ENCODE results near the gene NAGK.
A peak's percentile ranks its signal among the peaks of the same experiment; 100 is the strongest.
"Not testable (repeated sequence)": the region's sequence is repeated elsewhere in the genome, so short reads cannot be mapped to it uniquely, and the experiment has no call there.

Gene NAGK

DNA sequence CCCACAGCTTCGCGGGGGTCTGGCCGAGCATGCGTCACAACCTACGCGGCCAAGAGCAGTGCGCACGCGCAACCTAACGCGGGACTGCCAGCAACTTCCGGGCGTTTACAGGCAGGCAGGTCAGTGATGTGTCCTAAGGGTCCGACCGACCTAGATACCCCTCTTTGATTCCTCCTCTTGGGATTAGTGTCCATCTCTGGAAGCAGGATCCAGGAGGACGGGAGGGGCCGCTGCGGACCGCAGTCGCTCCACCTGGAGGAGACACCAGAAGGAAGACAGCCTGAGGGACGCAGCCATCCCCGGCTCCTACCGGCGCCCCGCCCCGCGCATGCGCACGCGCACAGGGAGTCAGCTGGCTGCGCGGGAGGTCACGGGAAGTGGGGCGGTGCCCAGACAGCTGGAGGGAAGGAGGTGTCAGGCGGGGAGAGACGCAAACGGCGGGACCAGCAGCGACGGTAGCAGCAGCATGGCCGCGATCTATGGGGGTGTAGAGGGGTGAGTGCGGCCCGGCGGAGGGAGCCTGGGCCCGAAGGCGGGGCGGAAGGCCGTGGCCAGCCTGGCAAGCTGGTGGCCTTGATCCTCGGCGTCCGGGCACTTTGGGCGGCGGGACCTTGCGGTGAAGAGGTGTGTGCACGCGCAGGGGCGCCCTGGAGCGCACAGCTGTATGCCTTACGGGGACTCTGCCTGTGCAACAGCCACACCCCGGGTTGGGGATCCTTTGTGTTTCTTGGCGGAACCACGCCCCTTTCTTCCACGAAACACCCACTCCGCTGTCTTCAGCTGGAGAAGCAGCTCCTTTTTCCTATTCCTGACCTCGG, at the start of gene NAGK:
Gene NAGK, plus strand, starts transcription at position 431 of the 818 bp plus-strand sequence. Its CDS starts 36 bp downstream, at position 467.
- Histone ChIP-seq H3K4me3 (peak within 1 kb of the TSS; percentile 47 to 93 (median 89)), H3K27ac (peak within 1 kb of the TSS; percentile 57 to 98 (median 94))

DNA sequence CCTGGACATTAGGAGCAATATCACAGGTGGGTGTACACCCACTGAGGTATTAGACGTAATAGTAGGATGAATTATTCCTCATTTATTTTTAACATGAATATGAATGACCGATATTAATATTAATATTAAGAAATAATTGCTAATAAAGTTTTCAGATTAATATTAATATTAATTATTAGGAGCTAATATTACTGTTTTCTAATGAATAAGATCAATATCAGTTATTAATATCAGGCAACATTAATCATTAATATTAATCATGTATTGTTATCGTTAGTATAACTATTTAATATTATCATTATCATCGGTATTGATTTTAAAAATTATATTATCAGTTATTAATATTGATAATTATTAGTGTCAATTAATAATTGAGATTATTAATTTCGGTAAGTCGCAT, 48.5 kb upstream of the NAGK start:
- H3K4me3 ChIP-seq, H3K27ac ChIP-seq: not testable (repeated sequence)

DNA sequence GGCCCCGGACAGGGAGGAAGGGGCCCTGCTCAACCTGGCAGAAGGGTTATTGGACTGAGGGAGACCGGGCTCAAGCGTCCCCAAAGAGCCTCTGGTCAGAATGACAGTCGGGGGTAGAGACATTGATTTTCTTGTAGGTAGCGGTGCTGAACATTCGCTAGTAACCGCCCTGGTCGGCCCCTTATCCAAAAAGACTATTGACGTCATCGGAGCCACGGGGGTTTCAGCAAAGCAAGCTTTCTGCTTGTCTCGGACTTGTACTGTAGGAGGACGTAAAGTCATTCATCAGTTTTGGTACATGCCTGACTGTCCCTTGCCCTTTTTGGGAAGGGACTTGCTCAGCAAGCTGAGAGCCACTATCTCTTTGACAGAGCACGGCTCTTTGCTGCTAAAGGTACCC, 47.1 kb upstream of the NAGK start:
- H3K4me3 ChIP-seq = not testable (repeated sequence)

DNA sequence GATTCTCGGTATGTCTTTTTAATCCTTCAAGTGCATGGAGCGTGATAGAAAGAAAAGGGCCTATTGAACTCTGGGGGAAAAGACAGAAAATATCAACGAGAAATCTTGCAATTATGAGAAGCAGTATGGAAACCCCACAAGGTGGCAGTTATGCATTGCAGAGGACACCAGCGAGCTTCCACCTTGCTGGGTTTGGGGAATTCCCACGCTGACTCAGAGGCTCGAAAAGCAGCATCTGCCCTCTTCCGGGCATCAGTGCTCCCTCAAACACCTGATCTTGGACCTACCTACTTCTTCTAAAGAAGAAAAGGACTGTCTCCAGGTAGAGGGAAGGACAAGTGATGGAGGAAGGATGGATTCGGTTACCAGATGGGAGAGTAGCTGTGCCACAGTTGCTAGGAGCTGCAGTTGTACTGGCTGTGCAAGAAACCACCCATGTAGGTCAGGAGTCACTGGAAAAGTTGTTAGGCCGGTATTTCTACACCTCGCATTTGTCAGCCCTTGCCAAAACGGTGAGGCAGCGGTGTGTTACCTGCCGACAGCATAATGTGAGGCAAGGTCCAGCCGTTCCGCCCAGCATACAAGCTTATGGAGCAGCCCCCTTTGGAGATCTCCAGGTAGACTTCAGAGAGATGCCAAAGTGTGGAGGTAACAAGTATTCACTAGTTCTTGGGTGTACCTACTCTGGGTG, 44.8 kb upstream of the NAGK start:
- Histone ChIP-seq H3K27ac (peak overlapping the region in 6 of 21 experiments; percentile 11 to 76 (median 41)), H3K4me3 (peak overlapping the region in 2 of 7 experiments; percentile 1 to 5)

More for the DNA sequence above, 47.1 kb upstream of the NAGK start:
- H3K27ac ChIP-seq = not testable (repeated sequence)

DNA sequence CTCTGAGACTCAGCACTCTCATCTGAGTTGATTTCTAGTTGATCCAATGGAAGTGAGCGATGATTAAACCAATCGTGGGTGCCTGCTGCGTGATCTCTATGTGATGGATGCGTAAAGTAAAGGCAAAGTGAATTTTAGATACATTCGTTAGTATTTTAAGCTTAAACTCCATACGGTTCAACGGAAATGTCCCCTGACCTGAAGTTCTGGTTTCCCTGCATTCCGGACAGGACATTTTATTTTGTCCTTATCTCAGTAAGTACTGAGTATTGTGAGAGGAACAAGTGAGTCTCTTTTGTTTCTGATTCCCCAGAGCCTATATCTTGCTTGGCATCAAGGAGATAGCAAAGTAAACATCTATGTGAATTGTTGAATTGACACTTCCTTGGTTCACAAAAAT, 32.2 kb upstream of the NAGK start:
- not testable (repeated sequence) for H3K4me3 ChIP-seq, H3K27ac ChIP-seq

DNA sequence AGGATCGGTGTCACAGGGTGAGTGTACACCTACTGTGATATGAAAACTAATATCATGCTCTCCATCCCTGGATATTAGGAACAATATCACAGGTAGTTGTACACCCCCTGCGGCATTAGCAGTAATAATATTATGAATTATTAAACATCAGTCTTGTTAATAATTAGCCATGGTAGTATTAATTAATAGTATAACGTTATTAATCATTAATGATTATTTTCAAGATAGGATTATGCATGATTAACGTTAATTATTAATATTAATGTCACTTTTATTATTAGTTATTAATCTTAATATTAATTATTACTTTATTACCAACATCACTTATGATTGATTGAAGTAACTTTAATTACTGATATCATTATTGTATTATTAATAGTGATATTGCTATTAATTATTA, 26.2 kb upstream of the NAGK start:
- H3K27ac ChIP-seq = no peak overlapping the region
- H3K4me3 ChIP-seq = no peak overlapping the region

DNA sequence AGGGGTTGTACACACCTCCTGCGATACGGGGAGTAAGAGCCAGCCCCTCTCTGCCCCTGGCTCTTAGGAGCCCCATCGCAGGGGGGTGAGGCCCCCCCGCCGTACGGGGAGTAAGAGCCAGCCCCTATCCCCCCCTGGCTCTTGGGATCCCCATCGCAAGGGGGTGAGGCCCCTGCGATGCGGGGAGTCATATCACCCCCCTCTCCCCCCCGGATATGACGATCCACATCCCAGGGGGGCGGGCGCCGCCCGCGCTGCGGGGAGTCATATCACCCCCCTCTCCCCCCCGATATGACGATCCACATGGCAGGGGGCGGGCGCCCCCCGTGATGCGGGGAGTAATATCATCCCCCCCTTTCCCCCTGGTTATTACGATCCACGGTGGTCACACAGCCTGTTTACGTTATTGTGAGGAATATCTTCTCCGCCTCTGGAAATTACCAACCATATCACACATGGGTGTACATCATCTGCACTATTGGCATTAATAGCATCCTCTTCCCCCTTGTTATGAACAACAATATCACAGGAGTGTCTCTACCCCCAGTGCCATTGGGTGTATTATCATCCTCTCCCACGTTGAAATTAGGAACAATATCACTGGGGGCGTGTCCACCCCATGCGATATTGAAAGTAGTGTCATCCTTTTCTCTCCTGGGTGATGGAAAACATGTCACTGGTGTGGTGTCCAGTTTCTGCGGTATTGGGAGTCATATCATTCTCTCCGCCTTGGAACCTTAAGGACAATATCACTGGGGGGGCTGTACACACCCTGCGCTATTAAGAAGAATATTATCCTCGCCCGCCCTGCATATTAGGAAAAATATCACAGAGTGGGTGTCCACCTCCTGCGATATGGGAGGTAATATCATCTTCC, 24.7 kb upstream of the NAGK start:
- no peak overlapping the region for H3K27ac ChIP-seq
- H3K4me3 ChIP-seq = no peak overlapping the region

DNA sequence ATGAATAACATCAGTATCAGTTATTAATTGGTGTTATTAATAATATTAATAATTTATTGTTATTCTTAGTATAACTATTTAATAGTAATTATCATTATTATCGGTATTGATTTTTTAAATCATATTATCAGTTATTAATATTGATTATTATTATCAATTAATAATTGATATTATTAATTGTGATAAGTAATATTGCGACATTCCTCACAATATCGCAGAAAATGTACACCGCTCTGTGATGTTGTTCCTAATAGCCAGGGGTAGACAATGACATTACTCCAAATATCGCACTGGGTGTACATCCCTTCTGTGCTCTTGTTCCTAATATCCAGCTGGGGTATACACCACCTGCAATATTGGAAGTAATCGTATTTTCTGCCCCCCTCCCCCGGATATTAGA, 23.3 kb upstream of the NAGK start:
- H3K4me3 ChIP-seq = no peak overlapping the region
- H3K27ac ChIP-seq = no peak overlapping the region

DNA sequence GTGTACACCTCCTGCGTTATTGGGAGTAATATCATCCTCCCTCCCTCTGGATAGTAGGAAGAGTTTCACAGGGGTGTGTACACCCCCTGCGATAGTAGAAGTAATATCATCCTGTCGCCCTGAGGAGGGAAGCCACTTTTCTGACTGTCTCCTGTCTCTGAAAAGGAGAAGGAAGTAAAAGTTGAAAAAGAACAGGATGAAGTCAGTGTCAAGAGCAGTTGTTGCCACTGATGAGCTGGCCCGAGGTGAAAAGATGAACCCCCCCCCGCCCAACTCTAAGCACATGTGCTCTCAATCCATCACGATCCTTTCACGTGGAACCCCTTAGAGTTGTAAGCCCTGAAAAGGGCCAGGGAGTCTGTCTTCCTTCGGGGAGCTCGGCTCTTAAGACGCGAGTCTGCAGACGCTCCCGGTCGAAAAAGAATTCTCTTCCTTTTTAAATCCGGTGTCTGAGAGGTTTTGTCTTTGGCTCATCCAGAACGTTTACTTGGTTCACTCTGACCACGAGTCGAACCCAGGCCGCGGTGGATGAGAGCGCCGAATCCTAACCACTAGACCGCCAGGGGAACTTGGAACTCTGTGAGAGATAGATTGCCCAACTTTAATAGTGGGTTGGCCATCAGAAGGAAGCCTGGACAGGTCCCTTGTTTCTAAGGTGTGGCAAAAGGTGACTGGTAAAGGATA, 22.4 kb upstream of the NAGK start:
- Histone ChIP-seq H3K4me3 (no peak overlapping the region), H3K27ac (no peak overlapping the region)

DNA sequence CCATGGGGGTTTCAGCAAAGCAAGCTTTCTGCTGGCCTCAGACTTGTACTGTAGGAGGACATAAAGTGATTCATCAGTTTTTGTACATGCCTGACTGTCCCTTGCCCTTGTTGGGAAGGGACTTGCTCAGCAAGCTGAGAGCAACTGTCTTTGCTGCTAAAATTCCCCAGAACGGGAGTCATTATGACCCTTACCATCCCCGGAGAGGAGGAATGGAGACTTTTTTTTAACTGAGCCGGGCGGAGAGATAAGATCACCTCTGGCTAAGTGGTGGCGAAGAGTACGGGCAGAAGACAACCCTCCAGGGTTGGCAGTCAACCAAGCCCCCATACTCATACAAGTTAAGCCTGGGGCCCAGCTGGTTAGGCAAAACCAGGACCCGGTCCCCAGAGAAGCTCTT, 20.4 kb upstream of the NAGK start:
- H3K27ac ChIP-seq = no peak overlapping the region
- no peak overlapping the region for H3K4me3 ChIP-seq

DNA sequence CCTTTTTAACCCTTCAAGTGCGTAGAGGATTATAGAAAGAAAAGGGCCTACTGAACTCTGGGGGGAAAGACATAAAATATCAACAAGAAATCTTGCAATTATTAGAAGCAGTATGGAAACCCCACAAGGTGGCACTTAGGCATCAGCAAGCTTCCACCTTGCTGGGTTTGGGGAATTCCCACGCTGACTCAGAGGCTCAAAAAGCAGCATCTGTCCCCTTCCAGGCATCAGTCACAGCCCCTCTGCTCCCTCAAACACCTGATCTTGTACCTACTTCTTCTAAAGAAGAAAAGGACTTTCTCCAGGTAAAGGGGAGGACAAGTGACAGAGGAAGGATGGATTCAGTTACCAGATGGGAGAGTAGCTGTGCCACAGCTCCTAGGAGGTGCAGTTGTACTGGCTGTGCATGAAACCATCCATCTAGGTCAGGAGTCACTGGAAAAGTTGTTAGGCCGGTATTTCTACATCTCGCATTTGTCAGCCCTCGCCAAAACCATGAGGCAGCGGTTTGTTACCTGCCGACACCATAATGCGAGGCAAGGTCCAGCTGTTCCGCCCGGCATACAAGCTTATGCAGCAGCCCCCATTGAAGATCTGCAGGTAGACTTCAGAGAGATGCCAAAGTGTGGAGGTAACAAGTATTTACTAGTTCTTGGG, 18.6 kb upstream of the NAGK start:
- Histone ChIP-seq H3K27ac (peak overlapping the region in 4 of 21 experiments; percentile 46 to 57 (median 55)), H3K4me3 (peak overlapping the region in 2 of 7 experiments; percentile 7 to 15)

DNA sequence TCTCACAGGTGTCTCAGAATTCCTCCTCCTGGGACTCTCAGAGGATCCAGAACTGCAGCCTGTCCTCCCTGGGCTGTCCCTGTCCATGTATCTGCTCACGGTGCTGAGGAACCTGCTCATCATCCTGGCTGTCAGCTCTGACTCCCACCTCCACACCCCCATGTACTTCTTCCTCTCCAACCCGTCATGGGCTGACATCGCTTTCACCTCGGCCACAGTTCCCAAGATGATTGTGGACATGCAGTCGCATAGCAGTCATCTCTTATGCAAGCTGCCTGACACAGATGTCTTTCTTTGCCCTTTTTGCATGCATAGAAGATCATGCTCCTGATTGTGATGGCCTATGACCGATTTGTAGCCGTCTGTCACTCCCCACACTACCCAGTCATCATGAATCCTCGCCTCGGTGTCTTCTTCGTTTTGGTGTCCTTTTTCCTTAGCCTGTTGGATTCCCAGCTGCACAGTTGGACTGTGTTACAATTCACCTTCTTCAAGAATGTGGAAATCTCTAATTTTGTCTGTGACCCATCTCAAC, 13.2 kb upstream of the NAGK start:
- H3K27ac ChIP-seq, H3K4me3 ChIP-seq: not testable (repeated sequence)

DNA sequence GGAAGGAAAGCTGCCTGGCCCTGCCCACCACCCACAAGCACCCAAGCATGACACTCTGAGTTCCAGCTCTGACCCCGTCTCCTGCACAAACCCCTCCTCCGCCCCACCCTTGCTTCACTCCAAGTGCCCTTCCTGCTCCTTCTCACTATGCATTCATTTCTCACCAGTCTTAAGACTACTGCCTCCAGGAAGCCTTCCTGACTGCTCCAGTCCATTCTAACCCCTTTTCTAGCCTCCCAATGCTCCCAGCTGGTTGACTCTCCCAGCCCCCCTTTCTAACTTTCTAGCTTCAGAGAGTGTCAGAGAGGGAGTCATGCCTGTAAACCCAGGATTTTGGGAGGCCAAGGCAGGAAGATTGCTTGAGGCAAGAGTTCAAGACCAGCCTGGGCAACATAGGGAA, 8.2 kb upstream of the NAGK start:
- H3K4me3 ChIP-seq = no peak overlapping the region
- H3K27ac ChIP-seq = no peak overlapping the region

DNA sequence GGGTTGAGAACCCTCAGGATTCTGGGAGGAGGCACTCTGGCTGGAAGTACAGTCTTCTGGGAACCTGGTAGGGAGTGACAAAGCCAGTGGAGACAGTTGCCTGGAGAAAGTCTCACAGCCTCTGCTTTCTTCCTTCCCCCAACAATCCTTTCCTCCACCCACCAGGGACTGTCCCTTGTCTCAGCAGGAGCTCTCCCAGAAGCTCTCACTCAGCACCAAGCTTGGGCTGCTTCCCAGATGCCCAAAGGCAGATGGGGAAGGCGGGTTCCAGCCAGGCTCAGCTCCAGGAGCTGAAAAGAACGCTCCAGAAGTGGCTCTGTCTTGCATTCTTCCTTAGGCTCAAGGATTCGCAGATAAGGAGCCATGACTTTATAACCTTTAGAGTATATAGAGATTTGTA, 7.6 kb upstream of the NAGK start:
- Histone ChIP-seq H3K4me3 (no peak overlapping the region), H3K27ac (peak overlapping the region in 3 of 21 experiments; percentile 11 to 21 (median 19))

DNA sequence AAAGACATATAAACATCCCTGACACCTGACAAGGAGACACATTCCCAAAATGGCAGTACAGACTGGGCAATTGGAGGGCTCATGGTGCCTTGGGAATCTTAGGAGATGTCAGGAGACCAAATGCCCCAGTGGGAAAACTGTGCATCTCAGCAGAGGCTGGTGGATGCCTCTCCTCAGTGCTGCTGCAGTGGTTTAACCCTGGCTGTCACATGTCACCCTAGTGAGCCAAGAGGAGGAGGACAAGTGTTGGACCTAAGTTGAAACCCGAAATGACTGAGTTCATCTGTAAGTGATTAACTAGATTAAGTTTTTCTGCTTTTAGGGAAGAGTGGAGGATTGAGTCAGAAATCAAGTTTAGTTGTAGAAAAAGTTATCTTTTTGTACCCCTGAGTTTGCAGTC, 5.2 kb upstream of the NAGK start:
- Histone ChIP-seq H3K4me3 (no peak overlapping the region), H3K27ac (peak overlapping the region in 13 of 21 experiments; percentile 15 to 98 (median 79))

DNA sequence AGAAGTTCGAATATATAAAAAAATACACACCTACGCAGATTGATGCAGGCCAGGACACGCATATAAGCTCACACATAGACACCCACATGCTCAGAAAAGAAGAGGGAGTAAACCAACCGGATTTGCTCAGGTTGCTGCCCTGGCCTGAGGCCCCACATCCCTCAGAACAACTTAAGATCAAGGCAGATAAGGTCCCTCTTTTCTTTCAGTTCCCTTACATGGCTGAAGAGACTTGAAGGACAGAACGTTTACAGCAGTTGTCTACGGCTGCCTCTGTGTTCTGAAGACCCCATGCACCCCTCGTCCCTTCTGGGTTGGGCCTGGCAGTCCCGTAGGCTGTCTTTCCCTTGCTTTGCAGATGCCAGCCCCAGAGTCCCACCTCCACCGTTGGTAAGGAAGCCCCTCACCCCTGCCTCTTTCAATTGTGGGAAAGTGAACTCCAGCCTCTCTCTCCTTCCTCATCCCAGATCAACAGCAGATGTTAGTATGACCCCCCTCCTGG, 4.3 kb upstream of the NAGK start:
- H3K4me3 ChIP-seq = no peak overlapping the region
- H3K27ac ChIP-seq = peak overlapping the region in 19 of 21 experiments; percentile 29 to 98 (median 77)

DNA sequence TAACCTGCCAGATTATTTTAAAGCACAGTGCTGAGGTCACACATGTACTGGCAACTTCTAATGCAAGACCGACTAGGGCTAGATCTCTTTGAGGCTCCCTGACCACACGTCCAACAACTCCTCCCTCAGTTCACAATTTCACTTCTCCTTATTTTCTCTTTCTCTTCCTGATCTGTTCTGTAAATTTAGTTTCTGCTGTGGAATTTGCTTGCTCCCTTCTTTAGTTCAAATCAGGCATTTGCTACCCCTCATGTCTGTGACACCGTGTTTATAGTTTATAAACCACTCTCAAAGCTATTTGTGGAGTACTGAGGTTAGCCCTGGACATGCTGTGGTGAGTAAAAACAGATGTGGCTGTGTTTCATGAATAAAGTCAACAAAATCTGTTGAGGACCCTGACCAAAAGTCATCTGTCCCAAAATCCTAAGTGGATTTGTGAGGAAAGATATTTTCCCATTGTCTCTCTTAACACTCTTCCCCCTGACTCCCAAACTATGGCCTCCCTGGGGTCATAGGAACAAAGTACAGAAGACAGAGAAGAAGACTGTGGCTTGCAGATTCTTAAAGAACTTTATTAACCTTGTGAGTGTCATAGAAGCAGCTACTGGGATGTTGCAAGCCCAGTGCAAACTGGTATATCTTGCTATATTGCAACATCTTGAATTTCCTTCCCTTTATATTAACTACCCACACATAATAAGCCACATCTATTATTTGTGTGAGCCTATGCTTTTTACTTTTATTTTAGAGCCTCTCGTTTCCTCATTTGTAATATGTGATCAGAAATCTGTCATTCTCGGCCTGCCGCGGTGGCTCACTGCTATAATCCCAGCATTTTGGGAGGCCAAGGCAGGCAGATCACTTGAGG, 3.5 kb upstream of the NAGK start:
- H3K4me3 ChIP-seq = no peak overlapping the region
- peak overlapping the region in 19 of 21 experiments; percentile 28 to 98 (median 77) for H3K27ac ChIP-seq

DNA sequence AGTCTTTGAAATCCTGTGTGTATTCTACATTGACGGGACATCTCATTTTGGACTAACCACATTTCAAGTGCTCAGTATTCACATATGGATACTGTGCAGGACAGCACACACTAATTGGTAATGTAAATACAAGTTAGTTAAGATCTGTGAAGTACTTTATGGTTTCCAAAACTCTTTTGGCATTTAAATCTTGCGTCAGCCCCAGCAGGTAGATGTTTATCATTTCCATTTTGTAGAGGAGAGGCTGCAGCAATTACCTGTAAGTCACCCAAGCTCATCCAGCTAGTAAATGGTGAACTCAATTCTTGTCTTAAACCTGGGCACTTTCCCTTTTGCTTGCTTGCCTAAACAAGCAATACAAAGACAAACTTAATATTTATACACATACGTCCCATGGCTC, 1.6 kb upstream of the NAGK start:
- peak overlapping the region in 11 of 21 experiments; percentile 9 to 98 (median 93) for H3K27ac ChIP-seq
- no peak overlapping the region for H3K4me3 ChIP-seq
